ENCODE data around the gene NKD2. TPM values are rescaled to one million over a fixed set of nuclear protein-coding genes. Genes with fewer than 3 reads are reported as not detected.

Gene NKD2
- total and polyA plus RNA-seq, 2 of the 4 experiments (the other 2 are of a cell fraction): not detected

- Histone ChIP-seq H2BK15ac (ENCODE audit: low read depth, low read length) (no peak overlapping the region), H3K18ac (ENCODE audit: low read depth, low read length) (no peak overlapping the region), H3K23ac (ENCODE audit: low read depth, low read length) (no peak overlapping the region), H3K4ac (ENCODE audit: low read depth, low read length) (no peak overlapping the region), H4K5ac (ENCODE audit: low read depth, low read length) (no peak overlapping the region), H3K27me3 (ENCODE audit: control insufficient read depth, insufficient read depth, low read length) (peaks cover 18% of the 10 kb centered on the region), H2BK20ac (ENCODE audit: low read depth, low read length) (no peak overlapping the region), H3K4me1 (ENCODE audit: control insufficient read depth, insufficient read depth, low read length) (no peaks in the 10 kb centered on the region), H3K4me2 (ENCODE audit: low read depth, low read length) (no peak overlapping the region), H3K9me3 (ENCODE audit: control insufficient read depth, insufficient read depth, low read length) (no peaks in the 10 kb centered on the region), H3K14ac (replicated peaks; ENCODE audit: low read depth, low read length) (no peak overlapping the region), H4K20me1 (ENCODE audit: insufficient read depth, low read length) (no peaks in the 10 kb centered on the region), H3K4me3 (ENCODE audit: insufficient read depth, low read depth, low read length) (no peak overlapping the region), H2AK9ac (replicated peaks; ENCODE audit: low read depth, low read length, poor library complexity) (no peak overlapping the region), H3K36me3 (ENCODE audit: control insufficient read depth, insufficient read depth, low read length) (no peaks in the 10 kb centered on the region), H3K9ac (ENCODE audit: low read depth, low read length) (no peak overlapping the region), H2BK5ac (ENCODE audit: low read depth, low read length, poor library complexity, severe bottlenecking) (no peak overlapping the region), H4K91ac (ENCODE audit: insufficient read depth, low read depth, low read length) (no peak overlapping the region), H3K27ac (ENCODE audit: insufficient read depth, low read length) (no peak overlapping the region), H3K9me1 (ENCODE audit: insufficient read depth, low read length) (no peaks in the 10 kb centered on the region), H2BK120ac (ENCODE audit: low read depth, low read length) (no peak overlapping the region), H2AK5ac (ENCODE audit: low read depth, low read length) (no peak overlapping the region), H3K56ac (ENCODE audit: extremely low read depth, insufficient read depth, low read length) (no peak overlapping the region), H2AFZ (replicated peaks; ENCODE audit: low read length, poor library complexity) (no peak overlapping the region), H3K79me1 (ENCODE audit: low read depth in 1 of 2, low read length in 2 of 2) (no peaks in the 10 kb centered on the region), H4K8ac (ENCODE audit: low read depth in 2 of 2, low read length in 2 of 2) (no peak overlapping the region)
- in situ Hi-C loops (cut with MboI; ENCODE audit: low sequenced_read_pairs) (no loop called here), dilution Hi-C loops (cut with HindIII; ENCODE audit: low sequenced_read_pairs, unreplicated experiment) (no loop called here), intact Hi-C loops (cut with micrococcal nuclease) (no loop called here)
- POLR2A ChIA-PET (ENCODE audit: unreplicated experiment): no interaction called here
- BruUV-seq (replicated peaks): no TSS peak
- 22% methylated on average over 6 of the region's 24 CpGs; no CpG with 5 or more reads in 1 of the 2 experiments for WGBS, 2 experiments (ENCODE audit: extremely low coverage in 2 of 2, insufficient read length in 1 of 2)
- CTCF ChIA-PET: no interaction called here
- DNase-seq (no peak), ATAC-seq (ENCODE audit: low read depth) (no peak)
- no peak for TF ChIP-seq FOS (IDR thresholded peaks at IDR 0.05; ENCODE audit: low read depth, low read length)
- TF ChIP-seq RAD21 (IDR thresholded peaks at IDR 0.05; ENCODE audit: low read length): no peak
- no peak for TF ChIP-seq MAZ (IDR thresholded peaks at IDR 0.05; ENCODE audit: borderline replicate concordance, low read depth, low read length)
- no peak for TF ChIP-seq RFX5 (IDR thresholded peaks at IDR 0.05; ENCODE audit: low read depth, low read length)
- no peak for TF ChIP-seq RCOR1 (IDR thresholded peaks at IDR 0.05; ENCODE audit: insufficient replicate concordance, low read length)
These were observed 20.8 kb downstream of the NKD2 start for GRCh38 chr5:1029282-1029944.

Data from IMR-90 (cell line).